Stimulated activated CD8-positive, alpha-beta memory T cell treated with anti-CD3 and anti-CD28 coated beads, Interleukin-2, amount 100 ng/mL, for 48 hours (primary cell): ENCODE measurements around the gene SLC46A3.
"Not testable (repeated sequence)": the region's sequence is repeated elsewhere in the genome, so short reads cannot be mapped to it uniquely, and the experiment has no call there.

Source experiments
- DNase-seq, 2 donors: peaks; one replicate each; pipeline ENCODE4 v3.0.0-alpha.2; 2020; ENCODE audit warnings: low read depth in 2 of 2

SLC46A3 gene

DNA sequence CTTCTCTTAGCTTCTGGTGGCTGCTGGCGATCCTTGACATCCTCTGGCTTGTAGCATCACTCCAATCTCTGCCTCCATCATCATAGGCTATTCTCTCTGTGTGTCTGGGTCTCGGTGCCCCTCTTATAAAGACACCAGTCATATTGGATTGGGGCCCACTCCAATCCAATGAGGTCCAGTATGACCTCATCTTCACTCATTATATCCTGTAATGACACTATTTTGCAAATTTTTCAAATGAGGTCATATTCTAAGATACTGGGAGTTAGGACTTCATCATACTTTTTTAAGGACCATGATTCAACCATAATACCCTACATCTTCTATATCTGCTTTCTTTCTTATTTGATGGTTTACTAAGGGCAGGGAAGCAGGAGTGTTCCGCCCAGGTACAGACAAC is 12.0 kb upstream of the SLC46A3 start:
- DNase-seq: no peak

DNA sequence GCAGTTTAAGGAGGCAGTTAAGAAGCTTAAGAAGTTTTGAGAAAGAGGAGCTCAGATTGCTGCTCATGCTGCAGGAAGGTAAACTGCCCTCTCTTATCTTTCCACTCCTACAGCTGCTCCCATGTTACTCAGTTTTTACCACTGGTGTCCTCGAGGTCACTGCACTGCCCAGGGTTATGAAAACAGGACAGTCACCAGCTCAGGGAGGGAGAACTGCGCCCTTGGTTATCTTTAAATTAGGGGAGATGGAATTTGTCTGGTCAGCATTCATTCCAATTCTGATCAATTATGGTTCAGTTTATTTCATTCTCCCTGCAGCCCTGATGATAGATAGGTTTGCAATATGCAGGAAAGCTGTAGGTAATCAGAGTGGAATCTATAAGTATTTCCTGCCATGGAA is 10.8 kb upstream of the SLC46A3 start:
- no peak for DNase-seq

DNA sequence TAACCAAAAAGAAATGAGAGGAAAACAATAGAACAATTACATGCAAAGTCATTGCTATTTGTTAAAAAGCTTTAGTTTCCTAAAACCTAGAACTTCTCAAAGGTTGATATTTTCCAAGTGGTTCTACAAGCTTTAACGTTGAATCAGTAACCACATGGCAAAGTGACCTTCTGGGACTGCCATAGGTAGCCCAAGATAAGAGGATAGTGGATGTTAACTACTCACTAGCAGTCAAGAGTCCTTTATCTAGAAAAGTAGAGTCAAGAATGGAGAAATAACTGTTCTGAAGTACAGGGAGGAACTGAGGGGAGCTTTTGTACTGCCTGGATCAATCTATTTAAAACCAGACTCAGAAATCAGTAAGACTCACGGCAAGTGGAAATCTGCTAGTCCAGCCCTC is 9.9 kb upstream of the SLC46A3 start:
- no peak for DNase-seq

DNA sequence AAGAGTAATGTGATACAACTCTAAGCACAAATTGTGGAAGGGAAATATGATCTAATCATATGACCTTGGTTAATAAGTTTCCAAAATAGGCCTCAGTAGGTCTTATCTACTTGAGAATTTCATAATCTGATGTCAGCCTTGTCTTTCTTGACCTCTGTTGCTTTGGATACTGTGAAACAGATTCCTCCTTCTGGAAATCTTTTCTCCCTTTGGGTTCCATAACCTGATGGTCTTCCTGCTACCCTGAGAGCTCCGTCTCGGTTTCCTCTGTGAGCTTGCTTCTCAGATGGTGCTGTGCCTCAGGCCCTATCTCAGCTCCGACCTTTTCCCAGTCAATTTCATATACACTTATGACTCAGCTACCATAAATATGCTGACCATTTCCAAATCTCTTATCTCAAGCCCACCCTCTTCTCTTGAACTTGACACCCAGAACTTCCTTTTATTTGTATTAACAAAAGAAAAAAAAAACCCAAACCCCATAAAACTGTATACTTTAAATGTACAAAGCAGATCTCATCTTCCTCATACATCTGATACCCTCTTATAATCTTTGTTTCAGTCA is 6.4 kb upstream of the SLC46A3 start:
- no peak for DNase-seq

DNA sequence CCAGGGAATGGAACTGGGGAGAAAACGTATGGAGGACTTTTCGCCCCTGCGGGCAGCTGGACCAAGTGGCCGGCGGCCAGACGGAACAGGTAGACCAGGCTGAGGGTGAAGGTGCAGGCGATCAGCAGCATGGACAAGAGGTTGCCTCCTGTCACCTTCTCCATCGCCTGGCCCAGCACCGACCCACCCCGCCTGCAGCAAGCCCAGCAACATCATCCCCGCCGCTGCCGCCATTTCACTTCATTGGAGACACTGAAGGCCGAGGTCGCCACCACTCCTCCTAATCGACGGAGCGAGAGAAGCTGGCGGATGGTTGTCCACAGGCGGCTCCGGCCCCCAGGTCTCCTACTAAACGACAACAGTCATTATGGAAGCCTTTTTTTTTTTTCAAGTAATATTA is 5.0 kb upstream of the SLC46A3 start:
- DNase-seq: no peak

DNA sequence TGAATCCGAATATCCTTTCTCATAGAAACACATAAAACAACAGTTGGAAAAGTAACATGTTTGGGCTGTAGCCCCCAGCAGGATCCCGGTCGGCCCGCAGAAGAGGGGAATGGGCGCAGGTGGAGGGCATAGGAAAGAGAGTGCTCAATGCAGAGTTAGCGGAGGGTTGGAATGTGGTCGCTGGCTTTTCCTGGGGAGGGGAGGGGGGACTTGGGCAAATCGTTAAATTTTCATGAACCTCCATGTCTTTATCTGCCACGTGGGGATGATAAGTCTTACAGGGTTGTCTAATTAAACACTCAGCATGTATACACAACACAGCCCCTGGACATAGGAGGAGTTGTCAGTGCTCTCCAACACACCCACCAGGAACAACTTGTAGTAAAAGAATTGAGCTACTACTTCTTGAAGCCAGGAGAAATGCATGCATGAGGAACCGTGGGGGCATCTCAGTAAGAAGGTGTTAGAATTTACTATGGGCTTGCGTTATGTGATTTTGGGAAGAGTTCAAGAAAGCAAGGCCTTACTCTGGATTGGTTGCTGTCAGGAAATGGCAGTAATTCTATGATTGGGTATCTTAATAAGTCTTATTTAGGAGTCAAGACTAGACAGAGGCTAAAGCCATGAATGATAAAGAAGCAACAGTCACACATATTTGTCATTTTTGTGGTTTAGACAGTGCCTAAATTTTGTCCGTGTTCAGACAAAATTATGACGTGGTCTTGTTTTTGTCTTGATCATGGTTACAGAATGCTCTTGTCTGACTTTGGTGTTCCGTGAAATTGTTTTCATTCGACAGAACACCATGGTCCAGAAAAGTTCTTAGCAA is 671 bp upstream of the SLC46A3 start:
- no peak for DNase-seq

DNA sequence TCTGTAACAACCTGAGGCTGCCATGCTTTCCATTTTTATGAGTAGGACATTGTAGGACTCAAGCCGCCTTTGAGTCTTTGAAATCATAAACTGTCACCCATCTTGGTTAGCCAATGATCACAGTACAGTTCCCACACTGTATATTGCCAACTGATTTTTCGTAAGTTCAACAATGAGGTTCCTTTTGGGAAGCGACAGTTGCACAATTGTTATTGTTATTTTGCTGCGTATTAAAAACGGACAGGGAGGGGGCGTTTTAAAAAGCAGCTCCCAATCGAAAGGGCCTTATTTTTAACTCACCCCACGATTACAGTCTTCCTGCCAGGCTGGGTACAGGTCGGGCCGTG is 601 bp downstream of the SLC46A3 start:
- no peak for DNase-seq

DNA sequence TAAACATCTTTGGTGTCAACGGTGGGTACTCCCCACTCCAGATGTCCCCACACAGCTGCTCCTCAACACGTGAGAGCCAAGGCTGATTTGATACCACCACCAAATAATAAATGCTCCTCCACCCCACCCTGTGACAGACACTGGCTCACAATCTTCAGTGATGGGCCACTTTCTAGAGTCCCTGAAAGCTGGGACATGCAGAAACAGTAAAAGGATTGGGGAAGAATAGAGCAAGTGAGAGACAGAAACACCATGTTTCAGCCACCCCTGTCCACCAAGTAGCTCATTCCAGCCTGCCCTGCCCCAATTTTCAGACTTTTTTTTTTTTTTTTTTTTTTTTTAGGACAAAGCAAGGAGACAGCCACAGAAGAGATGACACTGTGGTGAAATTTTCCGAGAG is 1.6 kb downstream of the SLC46A3 start:
- DNase-seq: no peak

DNA sequence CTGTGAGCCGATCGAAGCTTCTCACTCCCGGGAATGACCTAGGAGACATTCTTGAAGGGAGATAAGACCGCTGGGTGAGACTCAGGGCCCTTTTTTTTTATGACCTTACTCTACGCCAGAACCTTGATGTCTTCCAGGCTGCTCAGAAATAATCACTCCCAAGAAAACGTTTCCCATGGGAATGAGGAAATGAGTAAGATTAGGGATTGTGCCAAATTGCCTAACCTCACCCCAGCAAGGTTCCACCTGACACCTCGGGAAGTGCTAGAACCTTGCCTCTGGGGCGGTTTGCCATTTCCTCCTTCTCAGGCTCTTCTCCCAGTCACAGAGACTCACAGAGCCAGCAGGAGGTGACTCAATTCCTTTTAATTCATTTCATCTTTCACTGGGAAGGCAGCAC is 2.3 kb downstream of the SLC46A3 start:
- no peak for DNase-seq

DNA sequence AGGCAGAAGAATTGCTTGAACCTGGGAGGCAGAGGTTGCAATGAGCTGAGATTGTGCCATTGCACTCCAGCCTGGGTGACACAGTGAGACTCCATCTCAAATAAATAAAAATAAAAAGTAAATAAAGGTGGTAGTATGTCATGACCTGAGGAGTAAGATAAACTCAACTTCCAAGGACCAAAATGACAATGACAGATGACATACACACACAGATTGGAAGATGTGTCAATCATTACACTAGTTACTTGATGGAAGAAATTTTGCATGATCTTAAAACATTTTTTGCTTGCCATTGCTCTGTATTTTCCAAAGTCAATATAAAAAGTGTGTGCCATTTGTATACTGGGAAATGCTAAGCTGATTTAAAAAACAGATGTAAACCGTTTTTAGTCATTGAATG is 4.1 kb downstream of the SLC46A3 start:
- no peak for DNase-seq

DNA sequence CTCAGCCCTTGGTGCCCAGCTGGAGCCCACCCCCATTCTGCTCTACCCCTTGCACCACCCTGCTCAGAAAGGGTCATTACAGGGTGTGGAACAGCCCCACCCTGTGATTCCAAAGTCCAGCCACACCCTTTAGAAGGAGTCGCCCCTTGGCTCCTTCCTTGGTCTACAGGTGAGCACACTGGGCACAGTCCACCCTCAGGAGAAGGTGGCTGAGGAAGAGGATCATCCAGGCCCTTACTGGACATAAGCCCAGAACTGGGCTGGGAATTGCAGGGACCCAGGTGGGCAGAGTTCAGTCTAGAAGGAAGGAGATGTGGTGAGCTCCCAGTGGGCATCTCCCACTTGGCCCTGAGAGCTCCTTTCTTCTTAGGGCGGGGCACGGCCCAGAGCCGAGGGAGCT is 8.6 kb downstream of the SLC46A3 start:
- no peak for DNase-seq

DNA sequence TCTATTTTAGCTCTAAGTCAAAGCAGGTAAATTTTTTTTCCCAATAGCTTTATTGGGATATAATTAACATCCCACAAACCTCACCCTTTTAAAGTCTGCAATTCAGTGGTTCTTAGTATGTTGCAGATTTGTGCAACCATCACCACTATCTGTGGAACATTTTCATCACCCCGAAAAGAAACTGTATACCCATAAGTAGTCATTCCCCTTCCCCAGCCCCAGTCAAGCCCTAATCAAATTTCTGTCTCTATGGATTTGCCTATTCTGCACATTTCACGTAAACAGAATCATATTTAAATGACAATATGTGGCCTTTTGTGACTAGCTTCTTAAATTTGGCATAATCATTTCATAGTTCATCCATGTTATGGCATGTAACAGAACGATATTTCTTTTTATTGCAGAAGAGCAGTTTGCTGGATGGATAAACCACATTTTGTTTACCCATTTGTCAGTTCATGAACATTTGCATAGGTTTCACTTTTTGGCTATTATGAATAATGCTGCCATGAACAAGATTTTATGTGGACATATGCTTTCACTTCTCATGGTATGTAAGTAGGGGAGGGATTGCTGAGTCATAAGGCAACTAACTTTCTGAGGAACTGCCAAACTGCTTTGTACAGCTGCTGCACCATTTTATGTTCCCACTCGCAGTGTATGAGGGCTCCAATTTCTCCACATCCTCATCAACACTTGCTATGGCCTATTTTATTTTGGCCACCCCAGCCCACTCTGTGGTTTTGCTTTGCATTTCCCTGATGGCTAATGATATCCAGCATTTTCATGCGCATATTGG is 10.9 kb downstream of the SLC46A3 start:
- no peak for DNase-seq

DNA sequence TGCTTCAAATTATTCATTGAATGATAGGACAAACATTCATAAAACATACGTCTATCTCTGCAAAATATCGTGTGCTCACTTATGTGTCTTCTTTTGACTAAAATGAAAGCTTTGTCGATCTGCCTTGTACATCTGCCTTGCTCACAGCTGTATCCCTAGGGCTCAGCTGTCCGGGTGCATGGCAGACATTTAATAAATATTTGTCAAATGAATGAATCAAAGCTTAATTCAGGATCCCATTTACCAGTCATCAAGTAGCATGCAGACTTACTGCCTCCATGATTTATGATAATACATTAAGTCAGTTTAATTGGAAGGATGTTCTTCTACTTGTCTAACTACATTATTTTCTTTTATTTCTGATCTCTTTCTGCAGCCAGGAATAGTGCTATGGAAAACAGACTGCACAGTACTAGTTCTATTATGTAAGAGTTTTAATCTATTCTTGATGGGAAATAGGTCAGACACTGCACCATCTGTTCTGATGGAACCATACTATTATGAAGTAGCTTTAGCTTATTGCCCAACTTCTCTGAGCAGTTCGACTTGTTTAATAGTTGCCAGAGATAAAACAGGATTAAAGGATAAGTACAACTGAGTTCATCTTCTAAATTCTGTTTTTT is 13.2 kb downstream of the SLC46A3 start:
- DNase-seq: no peak

DNA sequence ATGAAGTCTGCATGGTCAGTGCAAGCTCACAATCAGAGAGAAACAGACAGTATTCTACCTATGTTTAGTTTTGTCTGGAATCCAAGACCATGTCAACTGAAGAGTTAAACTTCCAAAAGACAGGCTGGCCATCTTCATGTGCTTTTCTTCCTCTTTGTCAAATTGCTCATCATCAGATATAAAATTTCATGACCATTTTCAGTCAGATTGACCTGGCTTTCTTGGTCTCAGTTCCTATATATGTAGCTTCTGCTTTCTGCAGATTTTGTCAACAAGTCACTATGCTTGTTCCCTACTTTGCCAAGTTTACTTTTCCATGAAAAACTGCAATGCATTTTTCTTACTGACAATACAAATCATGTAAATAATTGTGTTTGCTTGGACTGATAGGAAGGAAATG is 13.9 kb downstream of the SLC46A3 start:
- no peak for DNase-seq

DNA sequence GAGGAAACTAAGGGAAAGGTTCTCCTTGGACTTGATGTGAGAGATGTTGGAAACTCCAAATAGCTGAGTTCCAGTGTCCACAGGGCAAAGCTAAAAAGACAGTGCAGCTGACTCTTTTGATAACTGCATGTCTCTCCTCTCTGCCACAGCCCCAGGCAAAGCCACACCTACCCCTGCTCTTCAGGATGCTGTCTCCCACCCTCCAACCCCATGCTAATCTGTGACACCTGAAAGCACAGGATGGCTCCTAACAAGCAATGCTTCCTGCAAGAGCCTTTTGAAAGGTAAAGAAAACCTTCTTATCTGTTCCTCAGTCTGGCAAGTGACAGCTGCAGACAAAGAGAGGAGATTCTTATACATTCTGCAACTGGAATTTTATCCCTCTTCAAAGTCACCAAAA is 14.5 kb downstream of the SLC46A3 start:
- no peak for DNase-seq

DNA sequence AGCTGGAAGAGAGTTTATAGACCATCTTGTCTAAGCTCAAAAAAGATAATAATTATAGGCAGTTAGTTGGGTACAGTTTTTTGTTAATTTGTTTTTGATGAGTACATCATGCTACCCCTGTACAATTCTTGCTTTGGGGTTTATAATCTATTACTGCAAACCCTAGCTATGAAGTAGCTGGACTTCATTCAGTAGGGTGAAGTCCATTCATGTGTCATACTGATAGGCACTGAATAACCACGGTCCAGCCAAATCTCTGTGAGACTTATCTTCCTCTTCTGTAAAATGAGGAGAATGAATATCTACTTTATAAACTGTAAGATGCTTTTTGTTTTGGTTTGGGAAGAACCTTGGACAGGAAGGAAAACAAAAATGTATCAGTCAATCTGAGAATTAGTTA is 19.5 kb downstream of the SLC46A3 start:
- no peak for DNase-seq

DNA sequence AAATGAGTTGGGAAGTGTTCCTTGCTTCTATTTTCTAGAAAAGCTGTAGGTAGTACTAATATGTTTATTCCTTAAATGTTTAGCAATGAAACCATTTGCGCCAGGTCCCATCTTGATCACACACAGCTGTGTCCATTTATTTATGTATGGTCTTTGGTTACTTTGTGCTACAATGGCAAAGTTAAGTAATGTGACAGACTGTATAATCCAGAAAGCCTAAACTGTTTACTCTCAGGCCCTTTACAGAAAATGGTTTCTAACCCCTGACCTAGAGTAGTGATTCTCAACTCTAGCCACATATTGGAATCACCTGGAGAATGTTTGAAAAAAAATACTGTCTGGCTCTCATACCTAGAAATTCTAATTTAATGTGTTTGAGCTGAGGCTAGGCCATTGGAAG is 21.3 kb downstream of the SLC46A3 start:
- no peak for DNase-seq

DNA sequence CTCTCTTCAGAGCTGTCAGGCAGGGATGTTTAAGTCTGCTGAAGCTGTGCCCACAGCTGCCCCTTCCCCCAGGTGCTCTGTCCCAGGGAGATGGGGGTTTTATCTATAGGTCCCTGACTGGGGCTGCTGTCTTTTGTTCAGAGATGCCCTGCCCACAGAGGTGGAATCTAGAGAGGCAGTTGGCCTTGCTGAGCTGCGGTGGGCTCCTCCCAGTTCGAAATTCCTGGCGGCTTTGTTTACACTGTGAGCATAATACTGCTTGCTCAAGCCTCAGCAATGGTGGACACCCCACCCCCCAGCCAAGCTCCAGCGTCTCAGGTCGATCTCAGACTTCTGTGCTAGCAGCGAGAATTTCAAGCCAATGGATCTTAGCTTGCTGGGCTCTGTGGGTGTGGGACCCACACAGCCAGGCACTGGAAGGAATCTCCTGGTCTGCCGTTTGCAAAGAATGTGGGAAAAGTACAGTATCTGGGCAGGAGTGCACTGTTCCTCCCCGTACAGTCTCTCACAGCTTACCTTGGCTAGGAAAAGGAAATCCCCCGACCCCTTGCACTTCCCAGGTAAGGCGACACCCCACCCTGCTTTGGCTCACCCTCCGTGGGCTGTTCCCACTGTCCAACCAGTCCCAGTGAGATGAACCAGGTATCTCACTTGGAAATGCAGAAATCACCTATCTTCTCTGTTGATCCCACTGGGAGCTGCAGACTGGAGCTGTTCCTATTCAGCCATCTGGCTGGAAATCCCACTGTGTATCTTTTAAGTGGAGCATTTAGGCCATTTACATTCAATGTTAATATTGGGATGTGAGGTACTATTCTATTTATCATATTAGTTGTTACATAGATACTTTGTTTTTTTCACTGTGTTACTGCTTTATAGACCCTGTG is 24.9 kb downstream of the SLC46A3 start:
- not testable (repeated sequence) for DNase-seq

DNA sequence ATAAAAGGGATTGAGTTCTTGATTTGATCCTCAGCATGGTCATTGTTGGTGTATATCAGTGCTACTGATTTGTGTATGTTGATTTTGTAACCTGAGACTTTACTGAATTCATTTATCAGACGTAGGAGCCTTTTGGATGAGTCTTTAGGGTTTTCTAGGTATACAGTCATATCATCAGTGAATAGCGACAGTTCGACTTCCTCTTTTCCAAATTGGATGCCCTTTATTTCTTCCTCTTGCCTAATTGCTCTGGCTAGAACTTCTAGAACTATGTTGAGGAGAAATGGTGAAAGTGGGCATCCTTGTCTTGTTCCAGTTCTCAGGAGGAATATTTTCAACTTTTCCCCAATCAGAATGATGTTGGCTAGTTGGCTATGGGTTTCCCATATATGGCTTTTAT is 32.9 kb downstream of the SLC46A3 start:
- DNase-seq: no peak

DNA sequence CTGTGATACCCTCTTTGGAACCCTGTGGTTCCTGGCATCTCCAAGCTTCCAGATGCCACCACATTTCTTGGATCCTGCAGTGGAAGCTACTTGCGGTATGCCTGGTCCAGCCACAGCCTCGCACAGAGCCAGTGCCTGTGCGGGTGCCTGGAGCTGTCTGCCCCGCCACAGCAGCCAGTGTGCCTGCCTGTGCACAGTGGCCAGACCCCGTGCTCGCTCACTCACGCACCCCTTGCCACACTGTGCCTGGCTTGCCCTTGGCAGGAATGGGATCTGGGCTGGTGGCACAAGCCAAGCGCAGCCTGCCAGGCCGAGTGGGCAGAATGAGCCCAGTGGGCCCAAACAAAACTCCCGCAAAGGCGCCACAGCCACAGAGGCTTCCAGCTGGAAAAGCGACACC is 33.7 kb downstream of the SLC46A3 start:
- DNase-seq: no peak

DNA sequence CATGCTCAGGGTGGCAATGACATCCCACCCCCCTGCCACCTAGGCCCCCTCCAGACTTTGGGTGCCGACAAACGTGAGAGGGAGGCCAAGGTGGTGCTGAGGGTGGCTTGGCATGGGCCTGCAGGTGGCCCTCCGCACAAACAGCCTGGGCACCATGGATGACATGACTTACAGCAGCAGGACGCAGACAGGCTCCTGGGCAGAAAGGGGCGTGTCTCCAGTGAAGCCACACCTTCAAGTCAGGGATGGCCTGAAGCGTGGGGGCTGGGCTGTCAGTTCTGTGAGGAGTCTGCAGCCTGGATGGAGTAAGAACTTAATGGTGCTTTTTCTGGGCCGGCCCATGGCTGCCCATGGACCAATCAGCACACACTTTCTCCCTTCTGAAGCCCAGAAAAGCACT is 34.5 kb downstream of the SLC46A3 start:
- DNase-seq: no peak

DNA sequence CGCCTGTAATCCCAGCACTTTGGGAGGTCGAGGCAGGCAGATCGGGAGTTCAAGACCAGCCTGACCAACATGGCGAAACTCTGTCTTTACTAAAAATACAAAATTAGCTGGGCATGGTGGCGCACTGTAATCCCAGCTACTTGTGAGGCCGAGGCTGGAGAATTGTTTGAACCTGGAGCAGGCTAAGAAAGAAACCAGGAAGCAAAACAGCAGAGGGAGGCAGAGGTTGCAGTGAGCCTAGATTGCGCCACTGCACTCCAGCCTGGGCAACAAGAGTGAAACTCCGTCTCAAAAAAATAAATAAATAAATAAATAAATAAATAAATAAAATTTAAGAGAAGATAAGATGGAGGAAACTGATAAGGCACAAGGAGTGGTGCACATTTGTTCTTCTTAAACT is 35.6 kb downstream of the SLC46A3 start:
- DNase-seq: not testable (repeated sequence)
